B cell (primary cell): ENCODE data around the gene LGI4. TPM values are rescaled to one million over a fixed set of nuclear protein-coding genes. Genes with fewer than 3 reads are reported as not detected.

Source experiments
- ATAC-seq: fragments of 200-7000 bp; cut with Tn5 transposase; one replicate; pipeline ENCODE4 v1.10.0; 2021; ENCODE audit warnings: low read depth, mild to moderate bottlenecking, moderate number of reproducible peaks, moderate library complexity
- CTCF ChIA-PET: fragments of 350-600 bp; sonication (Branson Sonifier 250); formaldehyde crosslinking; loops from one replicate; lab custom pipeline; 2021; ENCODE audit warnings: antibody characterized with exemption, inconsistent platforms; lab: Charles Lee
- POLR2A ChIA-PET: fragments of 350-600 bp; sonication (Branson Sonifier 250); formaldehyde crosslinking; loops from one replicate; lab custom pipeline; 2021; ENCODE audit warnings: antibody characterized with exemption; lab: Charles Lee
- DNase-seq: peaks from one replicate; pipeline ENCODE4 v3.0.0; 2013
- H2AFZ ChIP-seq: 2 replicates; pipeline ENCODE4 v1.6.1; 2012; ENCODE audit warnings: mild to moderate bottlenecking, low read depth, low read length; ENCODE audit not compliant: insufficient read depth, poor library complexity, severe bottlenecking
- H3K27ac ChIP-seq, 2 donors: 1 replicate in 1 of 2; 2 replicates in 1 of 2; pipeline ENCODE4 v1.5.1; 2012 to 2013; ENCODE audit warnings: low read length in 2 of 2, mild to moderate bottlenecking in 2 of 2, moderate library complexity in 1 of 2
- H3K27me3 ChIP-seq, 4 experiments: fragments of 200-600 bp in 1 of 4; sonication (generic) in 1 of 4; replicated peaks in 1 of 4; 1 replicate in 2 of 4; 2 replicates in 2 of 4; pipeline versions ENCODE4 v1.6.1 to v1.7.0; 2013 to 2016; ENCODE audit warnings: low read length in 3 of 4, mild to moderate bottlenecking in 2 of 4, mixed read lengths in 1 of 4, moderate library complexity in 1 of 4; ENCODE audit not compliant: insufficient read depth in 4 of 4, control insufficient read depth in 3 of 4; ENCODE audit errors: control extremely low read depth in 1 of 4
- H3K36me3 ChIP-seq, 2 experiments: replicated peaks in 1 of 2; 1 replicate in 1 of 2; 2 replicates in 1 of 2; pipeline versions ENCODE4 v1.6.1 to v1.7.1; 2013; ENCODE audit warnings: low read length in 1 of 2; ENCODE audit not compliant: insufficient read depth in 2 of 2, control insufficient read depth in 1 of 2; ENCODE audit errors: control extremely low read depth in 1 of 2, extremely low read depth in 1 of 2
- H3K4me1 ChIP-seq, 2 donors: fragments of 200-600 bp in 1 of 2; sonication (generic) in 1 of 2; 1 replicate in 1 of 2; 2 replicates in 1 of 2; pipeline versions ENCODE4 v1.5.1 to v1.6.1; 2013 to 2017; ENCODE audit warnings: low read length in 2 of 2; ENCODE audit not compliant: control insufficient read depth in 2 of 2, insufficient read depth in 2 of 2
- H3K4me2 ChIP-seq: replicated peaks from 2 replicates; pipeline ENCODE3; 2012; ENCODE audit warnings: mild to moderate bottlenecking, low read depth, low read length; ENCODE audit not compliant: poor library complexity, severe bottlenecking
- H3K4me3 ChIP-seq, 5 experiments: fragments of 200-600 bp in 1 of 5; sonication (generic) in 1 of 5; 1 replicate in 3 of 5; 2 replicates in 2 of 5; pipeline versions ENCODE4 v1.5.1 to v1.7.0; 2011 to 2016; ENCODE audit warnings: low read length in 4 of 5, mild to moderate bottlenecking in 4 of 5, low read depth in 2 of 5, control low read depth in 1 of 5, moderate library complexity in 1 of 5; ENCODE audit not compliant: insufficient read depth in 1 of 5; ENCODE audit errors: control extremely low read depth in 1 of 5, extremely low read depth in 1 of 5
- H3K79me2 ChIP-seq: fragments of 200-600 bp; sonication (generic); one replicate; pipeline ENCODE4 v1.6.0; 2016; ENCODE audit warnings: low read length; ENCODE audit not compliant: control insufficient read depth, insufficient read depth
- H3K9ac ChIP-seq: fragments of 200-600 bp; sonication (generic); 2 replicates; pipeline ENCODE4 v1.6.1; 2017; ENCODE audit warnings: mild to moderate bottlenecking, low read length, moderate library complexity
- H3K9me3 ChIP-seq, 3 donors: one replicate each; pipeline versions ENCODE4 v1.6.1 to v1.7.1; 2013; ENCODE audit warnings: low read length in 2 of 3; ENCODE audit not compliant: control insufficient read depth in 2 of 3, insufficient read depth in 1 of 3; ENCODE audit errors: control extremely low read depth in 1 of 3
- H4K20me1 ChIP-seq: 2 replicates; pipeline ENCODE4 v1.6.0; 2012; ENCODE audit warnings: mild to moderate bottlenecking, low read length; ENCODE audit not compliant: insufficient read depth, control insufficient read depth, poor library complexity, severe bottlenecking
- H3K27ac Mint-ChIP-seq: one replicate; pipeline ENCODE4 v1.8.0; 2021; ENCODE audit warnings: mixed read lengths
- H3K27me3 Mint-ChIP-seq: one replicate; pipeline ENCODE4 v1.8.0; 2021; ENCODE audit warnings: mixed read lengths
- H3K4me1 Mint-ChIP-seq: one replicate; pipeline ENCODE4 v1.8.0; 2021; ENCODE audit warnings: mixed read lengths
- H3K4me3 Mint-ChIP-seq: one replicate; pipeline ENCODE4 v1.8.0; 2021; ENCODE audit warnings: mixed read lengths
- H3K9me3 Mint-ChIP-seq: one replicate; pipeline ENCODE4 v1.8.0; 2022; ENCODE audit warnings: mixed read lengths; ENCODE audit not compliant: insufficient read depth
- EZH2 ChIP-seq: IDR thresholded peaks from 2 replicates; pipeline ENCODE4 v1.6.1; 2012; ENCODE audit warnings: borderline replicate concordance, low read depth, mild to moderate bottlenecking, moderate library complexity, low read length; ENCODE audit not compliant: insufficient read depth, poor library complexity, severe bottlenecking
- WGBS: methylation state at CpG from one replicate; pipeline ENCODE4 v1.1.5; 2013; ENCODE audit warnings: missing lambda C conversion rate; ENCODE audit not compliant: insufficient coverage; 5-methylcytosine and 5-hydroxymethylcytosine counted together
- intact Hi-C: fragments of 100-400 bp; cut with micrococcal nuclease; formaldehyde crosslinking; loops from one replicate; pipeline ENCODE4 v1.10.0; 2022
- polyA plus RNA-seq: library from polyadenylated mRNA; depleted of rRNA; stranded (reverse); fragments of >200 nt; gene quantifications from 2 replicates; pipeline ENCODE4 v1.2.3, GENCODE V29; 2012
- total RNA-seq, 2 donors: library from RNA; stranded (reverse); fragments of 120-200 nt in 1 of 2; gene quantifications; 1 replicate in 1 of 2; 2 replicates in 1 of 2; pipeline versions ENCODE4 v1.2.3 to v1.2.4, GENCODE V29; 2013 to 2022
- TF ChIP-seq, protein P1 (sequence below): fragments of 200-600 bp; IDR thresholded peaks from one replicate; pipeline ENCODE4 v1.8.0; 2022; ENCODE audit warnings: antibody characterized with exemption, mild to moderate bottlenecking

LGI4 gene
- total and polyA plus RNA-seq, 2 donors (not counting 1 experiment from before 2014, with no cell fraction given) = 0.40 to 0.59 TPM

GRCh38 chr19:35151273-35152065, 16.6 kb upstream of the LGI4 start:
- H3K4me3 Mint-ChIP-seq = no peak overlapping the region
- H3K27me3 Mint-ChIP-seq = no peaks in the 10 kb centered on the region
- H3K36me3 ChIP-seq = no peaks in the 10 kb centered on the region
- no peak overlapping the region for H2AFZ ChIP-seq
- POLR2A ChIA-PET = interaction anchor here (0.6 to 1.1 kb wide), 2 partner anchors 8 to 887 kb away, joined by 3 to 8 read pairs; partner anchors contain the start of gene FXYD7
- TF ChIP-seq EZH2 = no peak
- TF ChIP-seq, protein P1, sequence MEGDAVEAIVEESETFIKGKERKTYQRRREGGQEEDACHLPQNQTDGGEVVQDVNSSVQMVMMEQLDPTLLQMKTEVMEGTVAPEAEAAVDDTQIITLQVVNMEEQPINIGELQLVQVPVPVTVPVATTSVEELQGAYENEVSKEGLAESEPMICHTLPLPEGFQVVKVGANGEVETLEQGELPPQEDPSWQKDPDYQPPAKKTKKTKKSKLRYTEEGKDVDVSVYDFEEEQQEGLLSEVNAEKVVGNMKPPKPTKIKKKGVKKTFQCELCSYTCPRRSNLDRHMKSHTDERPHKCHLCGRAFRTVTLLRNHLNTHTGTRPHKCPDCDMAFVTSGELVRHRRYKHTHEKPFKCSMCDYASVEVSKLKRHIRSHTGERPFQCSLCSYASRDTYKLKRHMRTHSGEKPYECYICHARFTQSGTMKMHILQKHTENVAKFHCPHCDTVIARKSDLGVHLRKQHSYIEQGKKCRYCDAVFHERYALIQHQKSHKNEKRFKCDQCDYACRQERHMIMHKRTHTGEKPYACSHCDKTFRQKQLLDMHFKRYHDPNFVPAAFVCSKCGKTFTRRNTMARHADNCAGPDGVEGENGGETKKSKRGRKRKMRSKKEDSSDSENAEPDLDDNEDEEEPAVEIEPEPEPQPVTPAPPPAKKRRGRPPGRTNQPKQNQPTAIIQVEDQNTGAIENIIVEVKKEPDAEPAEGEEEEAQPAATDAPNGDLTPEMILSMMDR = no peak
- peaks cover 16 to 23% of the 10 kb centered on the region in 2 donors for H3K4me1 ChIP-seq
- peaks cover 0 to 3% (median 0%) of the 10 kb centered on the region in 4 experiments for H3K27me3 ChIP-seq
- H3K79me2 ChIP-seq = peaks cover 35% of the 10 kb centered on the region
- DNase-seq = no peak
- H3K27ac Mint-ChIP-seq = no peak overlapping the region
- no peak for ATAC-seq
- intact Hi-C loops = loop anchor here (10.0 kb wide), 1 partner anchor 313 kb away; no protein-coding TSS in a partner anchor
- 99% methylated on average over 14 of the region's 20 CpGs for WGBS
- H3K9ac ChIP-seq = no peak overlapping the region
- H4K20me1 ChIP-seq = peaks cover 14% of the 10 kb centered on the region
- no peak overlapping the region for H3K4me3 ChIP-seq
- H3K4me1 Mint-ChIP-seq = peaks cover 35% of the 10 kb centered on the region
- no peak overlapping the region for H3K4me2 ChIP-seq
- H3K9me3 Mint-ChIP-seq = no peaks in the 10 kb centered on the region
- H3K27ac ChIP-seq = no peak overlapping the region
- CTCF ChIA-PET = interaction anchor here (1.5 to 6.6 kb wide), 3 partner anchors 9 to 15 kb away, joined by 3 to 77 read pairs (median 5); partner anchors contain the start of gene FXYD7
- H3K9me3 ChIP-seq = no peaks in the 10 kb centered on the region

DNA sequence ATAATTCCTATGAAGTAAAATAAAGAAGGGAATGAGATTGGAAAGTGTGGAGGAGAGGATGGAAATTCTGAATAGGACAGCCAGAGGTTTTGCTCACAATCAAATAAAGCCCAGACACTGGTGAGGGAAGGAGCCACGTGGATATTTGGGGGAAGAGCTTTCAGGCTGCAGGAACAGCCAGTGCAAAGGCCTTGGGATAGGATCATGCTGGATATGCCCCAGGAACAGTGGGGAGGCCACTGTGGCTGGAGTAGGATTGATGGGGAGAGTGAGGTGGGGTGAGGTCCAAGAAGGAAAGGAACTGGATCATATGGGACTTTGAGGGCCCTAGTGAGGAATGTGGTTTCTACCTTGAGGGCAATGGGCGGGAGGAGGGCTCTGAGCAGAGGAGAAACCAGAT, 15.6 kb upstream of the LGI4 start:
- Histone ChIP-seq H3K4me3 (no peak overlapping the region), H4K20me1 (peaks cover 4% of the 10 kb centered on the region), H3K9me3 (no peaks in the 10 kb centered on the region), H3K27me3 (peaks cover 0 to 3% (median 0%) of the 10 kb centered on the region in 4 experiments), H3K27ac (no peak overlapping the region), H3K79me2 (peaks cover 24% of the 10 kb centered on the region), H3K9ac (no peak overlapping the region), H3K4me1 (peaks cover 6 to 12% of the 10 kb centered on the region in 2 donors), H3K36me3 (no peaks in the 10 kb centered on the region), H3K4me2 (no peak overlapping the region), H2AFZ (no peak overlapping the region)
- Mint-ChIP-seq H3K4me3 (no peak overlapping the region), H3K27me3 (no peaks in the 10 kb centered on the region), H3K4me1 (peaks cover 25% of the 10 kb centered on the region), H3K9me3 (no peaks in the 10 kb centered on the region), H3K27ac (no peak overlapping the region)
- DNase-seq (no peak), ATAC-seq (no peak)
- intact Hi-C loops = loop anchor here (10.0 kb wide), 1 partner anchor 314 kb away; no protein-coding TSS in a partner anchor
- TF ChIP-seq EZH2 = no peak
- TF ChIP-seq, protein P1 = no peak
- CTCF ChIA-PET = interaction anchor here (1.7 to 6.6 kb wide), 2 partner anchors 8 to 14 kb away, joined by 3 to 77 read pairs; partner anchors contain the start of gene FXYD7
- POLR2A ChIA-PET = no interaction called here
- 97% methylated on average over 2 of the region's 2 CpGs for WGBS
